ENCODE data around the gene TCN2. TPM values are rescaled to one million over a fixed set of nuclear protein-coding genes. Genes with fewer than 3 reads are reported as not detected.
A peak's percentile ranks its signal among the peaks of the same experiment; 100 is the strongest.

Gene TCN2
- total and polyA plus RNA-seq, 10 donors: 7.3 to 110 (median 48.5) TPM

DNA sequence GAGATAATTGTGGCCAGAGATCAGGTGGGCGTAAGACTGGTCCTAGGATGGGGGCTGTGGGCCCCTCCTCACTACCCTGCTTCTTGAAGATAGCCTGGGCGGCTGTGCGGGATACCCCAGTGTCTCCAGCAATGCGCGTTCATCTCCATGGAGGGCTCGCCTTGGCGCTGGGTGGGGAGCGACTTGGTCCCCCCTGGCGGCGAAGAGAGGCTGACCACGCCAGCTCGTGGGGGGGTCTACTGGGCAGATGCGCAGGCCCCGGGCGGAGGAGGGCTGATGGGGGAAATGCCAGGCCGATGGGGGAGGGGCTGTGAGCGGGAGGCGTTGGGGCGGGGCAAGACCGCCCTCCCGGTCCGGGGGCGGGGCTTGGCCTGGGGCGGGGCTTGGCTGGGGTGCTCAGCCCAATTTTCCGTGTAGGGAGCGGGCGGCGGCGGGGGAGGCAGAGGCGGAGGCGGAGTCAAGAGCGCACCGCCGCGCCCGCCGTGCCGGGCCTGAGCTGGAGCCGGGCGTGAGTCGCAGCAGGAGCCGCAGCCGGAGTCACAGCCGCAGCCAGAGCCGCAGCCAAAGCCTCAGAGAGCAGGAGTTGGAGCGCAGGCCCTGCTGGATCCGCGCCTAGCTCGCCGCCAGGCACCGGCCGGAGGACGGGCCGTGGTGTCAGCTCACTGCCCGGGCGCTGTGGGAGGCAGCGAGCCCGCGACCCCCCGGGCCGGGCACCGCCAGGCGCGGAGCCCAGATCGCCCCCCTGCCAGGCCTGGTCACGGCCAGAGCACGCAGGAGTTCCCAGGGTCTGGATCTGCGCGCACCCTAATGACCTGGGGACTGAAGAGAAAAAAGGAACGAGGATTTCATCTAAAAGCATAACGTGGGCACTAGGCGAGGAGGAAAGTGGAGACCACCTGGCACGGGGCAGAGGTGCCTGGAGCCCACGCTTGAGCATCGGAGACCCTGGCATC is 28.6 kb downstream of the TCN2 start, which contains the start of gene SLC35E4:
SLC35E4 (plus strand) TSS at position 509 of the 953 bp plus-strand sequence. CDS start 670 bp downstream, outside the sequence.
- Histone ChIP-seq H3K9me3 (peaks cover 0 to 5% (median 0%) of the 10 kb centered on the region in 8 donors), H3K27me3 (replicated peaks in 1 of 7) (no peaks in the 10 kb centered on the region), H3K36me3 (no peaks in the 10 kb centered on the region), H3K27ac (peak within 1 kb of the TSS; percentile 86 to 95 (median 90)), H3K4me3 (peak within 1 kb of the TSS; percentile 54 to 70 (median 64)), H3K4me1 (peaks cover 21 to 42% (median 33%) of the 10 kb centered on the region in 6 donors)
- DNase-seq: peak; percentile 97
- peak; percentile 63 to 85 (median 82) for TF ChIP-seq POLR2AphosphoS5 (IDR thresholded peaks at IDR 0.05)
- TF ChIP-seq, protein P1, sequence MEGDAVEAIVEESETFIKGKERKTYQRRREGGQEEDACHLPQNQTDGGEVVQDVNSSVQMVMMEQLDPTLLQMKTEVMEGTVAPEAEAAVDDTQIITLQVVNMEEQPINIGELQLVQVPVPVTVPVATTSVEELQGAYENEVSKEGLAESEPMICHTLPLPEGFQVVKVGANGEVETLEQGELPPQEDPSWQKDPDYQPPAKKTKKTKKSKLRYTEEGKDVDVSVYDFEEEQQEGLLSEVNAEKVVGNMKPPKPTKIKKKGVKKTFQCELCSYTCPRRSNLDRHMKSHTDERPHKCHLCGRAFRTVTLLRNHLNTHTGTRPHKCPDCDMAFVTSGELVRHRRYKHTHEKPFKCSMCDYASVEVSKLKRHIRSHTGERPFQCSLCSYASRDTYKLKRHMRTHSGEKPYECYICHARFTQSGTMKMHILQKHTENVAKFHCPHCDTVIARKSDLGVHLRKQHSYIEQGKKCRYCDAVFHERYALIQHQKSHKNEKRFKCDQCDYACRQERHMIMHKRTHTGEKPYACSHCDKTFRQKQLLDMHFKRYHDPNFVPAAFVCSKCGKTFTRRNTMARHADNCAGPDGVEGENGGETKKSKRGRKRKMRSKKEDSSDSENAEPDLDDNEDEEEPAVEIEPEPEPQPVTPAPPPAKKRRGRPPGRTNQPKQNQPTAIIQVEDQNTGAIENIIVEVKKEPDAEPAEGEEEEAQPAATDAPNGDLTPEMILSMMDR (IDR thresholded peaks at IDR 0.05 in 8 of 11, conservative IDR thresholded peaks at IDR 0.05 in 3 of 11): peak in 9 of 11 experiments; percentile 11 to 53 (median 28)
- peak in 1 of 3 donors; percentile 28 for TF ChIP-seq POLR2A (IDR thresholded peaks at IDR 0.05)
- 1 to 2% (median 2%) methylated on average over 41 to 75 of the region's 75 CpGs for WGBS, 5 donors
- intact Hi-C loops (cut with DNase I; ENCODE audit: low total_unique reads): loop anchor here (2.0 kb wide), 2 partner anchors 119 to 285 kb away; no protein-coding TSS in a partner anchor

GRCh38 chr22:30636226-30637077 is 29.5 kb downstream of the TCN2 start:
- peaks cover 21 to 42% (median 33%) of the 10 kb centered on the region in 6 donors for H3K4me1 ChIP-seq
- no peaks in the 10 kb centered on the region for H3K27me3 ChIP-seq (replicated peaks in 1 of 7)
- H3K27ac ChIP-seq: peak overlapping the region; percentile 80 to 95 (median 90)
- peak; percentile 84 for DNase-seq
- H3K36me3 ChIP-seq: no peaks in the 10 kb centered on the region
- 43 to 71% (median 54%) methylated on average over 19 to 45 of the region's 45 CpGs for WGBS, 5 donors
- H3K4me3 ChIP-seq: peak overlapping the region; percentile 54 to 70 (median 64)
- intact Hi-C loops (cut with DNase I; ENCODE audit: low total_unique reads): no loop called here
- H3K9me3 ChIP-seq: peaks cover 0 to 5% (median 0%) of the 10 kb centered on the region in 8 donors
- TF ChIP-seq, protein P1 (IDR thresholded peaks at IDR 0.05 in 8 of 11, conservative IDR thresholded peaks at IDR 0.05 in 3 of 11): no peak
- no peak for TF ChIP-seq POLR2A (IDR thresholded peaks at IDR 0.05)
- TF ChIP-seq POLR2AphosphoS5 (IDR thresholded peaks at IDR 0.05): no peak

DNA sequence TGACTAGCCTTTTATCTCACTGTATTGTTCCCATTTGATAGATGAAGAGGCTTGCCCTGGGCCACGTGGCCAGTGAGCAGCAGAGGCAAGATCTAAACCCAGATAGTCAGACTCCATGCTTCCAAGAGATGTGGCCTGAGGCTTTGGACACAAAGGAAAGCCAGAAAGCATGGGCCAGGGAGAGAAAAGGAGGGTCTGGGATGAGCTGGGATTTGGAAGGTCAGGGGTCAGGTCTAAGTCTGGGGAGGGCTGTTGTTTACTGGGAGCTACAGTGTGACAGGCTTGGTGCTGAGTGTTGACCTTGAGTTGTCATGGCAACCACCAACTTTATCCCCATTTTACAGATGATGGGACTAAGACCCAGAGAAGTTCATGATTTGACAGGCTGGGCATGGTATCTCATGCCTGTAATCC is 30.7 kb downstream of the TCN2 start:
- 67 to 85% (median 79%) methylated on average over 1 of the region's 1 CpG for WGBS, 5 donors
- Histone ChIP-seq H3K9me3 (peaks cover 0 to 5% (median 0%) of the 10 kb centered on the region in 8 donors), H3K36me3 (no peaks in the 10 kb centered on the region), H3K4me1 (peaks cover 21 to 42% (median 33%) of the 10 kb centered on the region in 6 donors), H3K27me3 (replicated peaks in 1 of 7) (no peaks in the 10 kb centered on the region), H3K4me3 (peak overlapping the region in 3 of 8 donors; percentile 62 to 70 (median 65)), H3K27ac (no peak overlapping the region)
- intact Hi-C loops (cut with DNase I; ENCODE audit: low total_unique reads): no loop called here
- TF ChIP-seq POLR2AphosphoS5 (IDR thresholded peaks at IDR 0.05) (no peak), POLR2A (IDR thresholded peaks at IDR 0.05) (no peak)
- TF ChIP-seq, protein P1 (IDR thresholded peaks at IDR 0.05 in 8 of 11, conservative IDR thresholded peaks at IDR 0.05 in 3 of 11): no peak
- DNase-seq: no peak

Measured in spleen (tissue), 11 donors.